GM12872 (cell line): Measurements from ENCODE around the gene PHLDB2.

Experiments used
- TF ChIP-seq, protein P1 (sequence below): IDR thresholded peaks from 3 replicates; pipeline ENCODE4 v1.5.1; 2011; ENCODE audit warnings: low read depth, mild to moderate bottlenecking, low read length, moderate library complexity; ENCODE audit not compliant: insufficient read depth

The PHLDB2 gene

GRCh38 chr3:111820651-111821050, 38.4 kb upstream of the PHLDB2 start:
- TF ChIP-seq, protein P1, sequence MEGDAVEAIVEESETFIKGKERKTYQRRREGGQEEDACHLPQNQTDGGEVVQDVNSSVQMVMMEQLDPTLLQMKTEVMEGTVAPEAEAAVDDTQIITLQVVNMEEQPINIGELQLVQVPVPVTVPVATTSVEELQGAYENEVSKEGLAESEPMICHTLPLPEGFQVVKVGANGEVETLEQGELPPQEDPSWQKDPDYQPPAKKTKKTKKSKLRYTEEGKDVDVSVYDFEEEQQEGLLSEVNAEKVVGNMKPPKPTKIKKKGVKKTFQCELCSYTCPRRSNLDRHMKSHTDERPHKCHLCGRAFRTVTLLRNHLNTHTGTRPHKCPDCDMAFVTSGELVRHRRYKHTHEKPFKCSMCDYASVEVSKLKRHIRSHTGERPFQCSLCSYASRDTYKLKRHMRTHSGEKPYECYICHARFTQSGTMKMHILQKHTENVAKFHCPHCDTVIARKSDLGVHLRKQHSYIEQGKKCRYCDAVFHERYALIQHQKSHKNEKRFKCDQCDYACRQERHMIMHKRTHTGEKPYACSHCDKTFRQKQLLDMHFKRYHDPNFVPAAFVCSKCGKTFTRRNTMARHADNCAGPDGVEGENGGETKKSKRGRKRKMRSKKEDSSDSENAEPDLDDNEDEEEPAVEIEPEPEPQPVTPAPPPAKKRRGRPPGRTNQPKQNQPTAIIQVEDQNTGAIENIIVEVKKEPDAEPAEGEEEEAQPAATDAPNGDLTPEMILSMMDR, result no peak

DNA sequence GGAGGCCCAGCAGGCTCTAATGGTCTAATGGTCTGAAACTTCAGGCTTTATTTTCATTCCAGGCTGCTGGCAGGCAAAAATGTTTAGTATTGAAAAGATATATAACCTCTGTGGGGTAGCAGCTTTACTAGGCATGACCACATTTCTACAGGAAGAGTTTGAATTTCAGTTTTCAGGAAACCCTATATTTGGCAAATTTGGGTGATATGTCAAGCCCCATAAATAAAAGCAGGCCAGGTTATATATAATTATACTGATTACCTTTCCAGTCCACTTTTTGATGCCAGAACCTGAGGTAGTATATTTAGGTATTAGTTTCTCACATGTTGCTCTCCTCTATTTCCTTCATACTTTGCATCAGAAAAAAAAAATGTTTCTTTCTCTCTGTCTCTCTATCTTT, 37.2 kb upstream of the PHLDB2 start:
- TF ChIP-seq, protein P1, result no peak

DNA sequence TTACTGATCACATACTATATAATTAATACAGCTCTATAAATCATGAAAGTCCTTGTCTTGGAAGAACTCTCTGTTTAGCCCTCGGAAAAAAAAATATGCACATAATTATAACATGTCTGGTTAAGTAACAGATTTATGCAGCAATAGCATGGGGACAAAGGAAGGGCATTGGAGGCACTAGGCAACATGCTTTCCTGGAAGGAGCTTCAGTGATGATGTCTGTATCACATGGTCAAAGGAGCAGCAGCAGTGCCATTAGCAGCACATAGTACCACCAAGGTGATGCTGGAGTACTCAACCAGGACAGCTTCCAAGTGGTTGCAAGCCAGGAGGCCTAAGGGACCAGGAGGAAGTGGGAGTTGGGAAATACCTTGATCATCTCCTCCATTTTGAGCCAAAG, 36.3 kb upstream of the PHLDB2 start:
- TF ChIP-seq, protein P1, result no peak

DNA sequence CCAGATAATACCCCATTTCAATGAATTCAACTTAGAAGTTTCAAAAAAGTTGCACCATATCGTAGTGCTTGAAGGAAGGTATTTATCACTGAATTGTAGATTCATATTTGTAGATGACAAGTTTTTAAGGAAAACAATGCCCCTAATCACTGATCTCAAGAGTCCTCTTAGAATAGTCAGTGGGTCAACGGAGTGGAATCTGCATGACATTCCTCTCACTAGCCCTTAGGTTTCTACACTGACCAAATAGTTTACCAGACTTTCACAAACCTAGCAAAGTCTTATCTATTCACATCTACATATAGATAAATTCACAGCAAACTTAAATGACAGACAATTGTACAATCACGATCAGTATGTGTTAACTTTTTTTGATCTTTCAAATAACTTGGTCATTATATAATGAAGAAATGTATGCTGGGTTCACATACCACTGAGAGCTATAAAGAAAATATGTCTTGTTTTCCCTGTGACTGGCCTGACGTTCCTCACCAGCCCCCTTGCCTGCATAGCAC, 35.7 kb upstream of the PHLDB2 start:
- TF ChIP-seq, protein P1, result no peak

GRCh38 chr3:111824351-111824750, 34.7 kb upstream of the PHLDB2 start:
- TF ChIP-seq, protein P1, result no peak

DNA sequence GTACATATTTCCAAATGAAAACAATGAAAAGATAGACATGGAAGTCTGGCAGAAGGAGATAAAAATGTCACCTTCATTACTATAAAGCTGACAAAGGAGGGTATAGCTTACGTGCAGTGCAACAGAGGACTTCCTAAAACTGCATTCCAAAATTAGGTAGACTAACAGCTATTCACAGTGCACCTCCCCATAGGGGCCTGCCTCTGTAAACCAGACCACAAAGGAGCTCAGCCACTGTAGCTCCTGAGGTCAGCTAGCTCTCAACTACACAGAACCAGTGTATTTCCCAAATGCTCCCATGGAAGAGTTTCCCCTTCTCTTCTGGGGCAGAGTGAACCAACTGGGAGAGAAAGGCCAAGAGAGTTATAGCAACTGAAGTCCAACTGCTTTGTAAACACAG, 31.2 kb upstream of the PHLDB2 start:
- TF ChIP-seq, protein P1, result no peak

GRCh38 chr3:111828530-111828929, 30.5 kb upstream of the PHLDB2 start:
- TF ChIP-seq, protein P1, result no peak
